Nucleus accumbens (tissue), 56 donors: Measurements from ENCODE around the gene ARMS2.

ENCODE experiments used
- DNase-seq, 56 donors: peaks; one replicate each; lab custom pipeline; 2025; lab: John Stamatoyannopoulos, UW

The ARMS2 gene

DNA sequence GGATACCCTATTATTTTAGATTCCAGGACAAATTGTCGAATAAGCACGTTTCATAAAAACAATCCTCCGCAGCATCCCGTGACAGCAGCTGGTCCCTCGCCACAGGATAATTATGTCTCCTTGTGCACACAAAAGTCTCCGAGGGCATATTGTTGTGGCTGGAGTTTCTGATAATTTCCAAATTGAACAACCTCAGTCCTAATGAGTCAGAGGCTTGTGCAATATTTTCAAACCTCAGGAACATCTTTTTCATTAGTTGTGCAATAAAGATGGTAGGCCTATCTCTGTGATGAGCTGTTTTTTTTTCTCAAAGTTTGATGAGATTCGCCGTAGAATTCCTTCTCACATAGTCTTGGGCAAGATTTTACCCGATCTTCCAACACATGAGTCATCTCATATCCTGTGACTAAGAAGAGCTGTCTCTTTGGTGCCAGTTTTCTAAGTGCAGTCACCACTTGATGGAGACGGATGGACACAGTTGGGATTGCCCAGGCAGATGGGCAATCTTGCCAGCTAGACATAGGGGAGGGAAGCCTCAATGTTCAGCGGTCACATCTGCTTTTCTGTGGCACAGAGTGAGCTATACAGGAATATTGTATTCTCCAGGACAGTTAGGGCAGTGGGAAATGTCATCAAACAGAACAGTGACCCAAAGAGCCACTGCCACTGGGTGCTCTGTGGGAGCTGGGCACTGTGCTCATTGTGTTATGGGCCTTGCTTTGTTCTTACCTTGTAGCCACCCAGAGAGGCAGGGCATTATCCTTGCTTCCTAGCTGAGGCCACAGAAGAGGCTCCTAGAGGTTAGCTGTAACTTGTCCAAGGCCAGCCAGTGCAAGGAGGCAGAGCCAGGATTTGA is 14.7 kb downstream of the ARMS2 start:
- peak in 7 of 56 donors; percentile 26 to 62 (median 35) for DNase-seq

DNA sequence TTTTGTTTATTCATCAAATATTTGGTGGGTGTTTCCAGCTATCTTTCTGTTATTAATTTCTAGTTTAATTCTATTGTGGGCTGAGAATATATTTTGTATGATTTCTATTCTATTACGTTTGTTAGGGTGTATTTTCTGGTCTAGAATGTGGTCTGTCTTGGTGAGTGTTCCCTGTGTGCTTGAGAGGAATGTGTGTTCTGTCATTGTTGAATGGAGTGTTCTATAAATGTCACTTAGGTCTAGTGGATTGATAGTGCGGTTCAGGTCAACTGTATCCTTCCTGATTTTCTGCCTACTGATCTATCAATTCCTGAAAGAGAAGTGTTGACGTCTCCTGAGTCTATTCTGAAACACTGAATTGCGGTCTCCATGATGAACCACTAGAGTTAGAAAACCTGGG is 15.4 kb downstream of the ARMS2 start:
- DNase-seq = no peak

DNA sequence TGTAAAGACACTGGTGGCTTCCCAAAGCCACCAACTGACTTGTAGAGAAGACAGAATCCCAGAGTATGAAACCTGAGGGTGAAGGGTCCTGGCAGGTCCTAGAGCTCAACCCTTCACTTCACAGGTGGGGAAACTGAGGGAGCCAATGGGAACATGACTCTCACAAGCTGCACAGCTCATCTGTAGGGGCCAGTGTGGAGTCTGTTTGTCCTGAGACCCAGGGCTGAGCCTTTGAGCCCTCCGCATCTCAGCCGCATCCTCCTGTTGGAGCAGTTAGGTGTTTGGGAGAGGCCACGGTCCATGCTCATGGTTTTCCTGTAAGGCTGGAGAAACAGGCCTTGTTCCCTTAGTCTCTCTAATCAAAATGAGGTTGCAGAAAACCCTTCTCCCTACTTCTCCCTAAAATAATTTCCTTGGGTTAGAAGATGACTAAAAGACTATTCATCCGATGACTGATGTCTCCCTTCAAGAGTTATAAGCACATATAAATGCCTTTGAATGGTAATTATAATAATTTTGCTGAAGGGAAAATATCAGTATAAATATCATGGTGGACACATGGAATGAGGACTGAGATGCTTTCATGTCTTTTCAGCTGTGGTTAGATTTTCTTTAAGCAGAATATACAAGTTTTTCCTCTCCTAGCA is 17.2 kb downstream of the ARMS2 start:
- DNase-seq = no peak

DNA sequence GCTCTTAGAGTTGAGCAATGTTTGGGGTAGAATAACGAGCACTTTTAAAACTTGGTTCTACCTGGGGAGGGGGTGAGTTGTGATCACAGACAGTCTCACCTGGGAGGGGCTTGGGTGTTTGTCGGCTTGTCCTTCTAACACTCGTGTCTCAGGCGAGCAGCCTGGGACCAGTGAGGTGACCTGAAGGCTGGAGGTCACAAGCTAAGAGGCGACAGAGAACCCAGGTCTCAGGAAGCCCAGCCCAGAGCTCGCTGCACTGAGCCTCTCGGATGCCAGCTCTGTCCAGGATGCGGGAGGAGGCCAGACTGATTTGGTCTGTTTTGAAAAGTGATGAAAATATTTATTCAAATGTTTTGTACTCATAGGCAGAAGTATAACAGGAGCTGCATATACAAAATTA is 18.7 kb downstream of the ARMS2 start:
- DNase-seq = no peak

DNA sequence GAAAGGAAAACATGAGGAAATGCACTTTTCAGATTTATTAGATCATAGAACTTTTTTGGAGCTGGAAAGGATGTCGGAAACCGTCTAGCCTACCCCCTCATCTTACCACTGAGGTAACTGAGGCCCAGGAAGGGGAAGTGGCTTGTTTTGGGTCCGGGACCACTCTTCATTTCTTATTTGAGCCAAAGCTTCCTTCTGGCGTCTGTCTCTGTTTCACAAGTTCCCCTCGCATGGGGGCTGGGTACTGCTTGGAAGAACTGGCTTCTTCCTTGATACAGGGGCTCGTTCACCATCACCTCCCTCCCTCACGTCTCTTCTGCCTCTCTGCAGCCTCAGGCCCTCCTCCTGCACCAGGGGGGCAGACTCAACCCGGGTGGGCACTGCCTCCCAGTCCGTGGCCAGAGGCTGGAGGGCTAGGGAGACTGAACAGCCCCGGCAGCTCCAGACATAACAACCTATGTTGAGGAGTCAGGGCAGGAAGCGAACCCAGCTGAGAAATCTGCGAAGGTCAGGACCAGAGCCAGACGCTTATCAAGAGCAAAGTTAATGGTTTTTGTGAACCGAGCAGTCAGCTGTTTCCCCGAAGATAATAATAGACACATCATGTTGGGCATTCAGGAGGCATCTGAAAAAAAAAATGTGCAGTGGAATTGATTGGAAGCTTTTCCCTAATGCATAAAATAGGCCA is 19.8 kb downstream of the ARMS2 start:
- DNase-seq = peak in 9 of 56 donors; percentile 25 to 68 (median 49)

DNA sequence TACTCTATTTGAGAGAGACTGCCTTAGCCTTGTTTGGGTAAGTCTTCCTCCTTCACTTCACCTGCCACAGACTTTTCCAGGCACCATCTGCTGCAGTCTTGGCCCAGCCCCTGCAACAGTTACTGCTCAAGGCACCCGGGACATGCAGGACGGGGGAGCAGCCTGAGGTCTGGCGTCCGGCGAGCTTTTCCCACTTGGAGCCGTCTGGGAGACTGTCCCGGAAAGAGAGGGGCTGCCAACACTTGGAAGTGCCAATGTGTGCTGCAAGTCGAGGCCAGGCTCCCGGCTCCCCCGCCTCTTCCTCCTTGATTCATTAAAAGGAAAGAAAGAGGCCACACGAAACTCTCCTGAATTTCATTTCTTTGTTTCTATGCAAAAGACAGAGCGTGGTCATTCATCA is 20.6 kb downstream of the ARMS2 start:
- DNase-seq = peak in 49 of 56 donors; percentile 37 to 87 (median 61)

DNA sequence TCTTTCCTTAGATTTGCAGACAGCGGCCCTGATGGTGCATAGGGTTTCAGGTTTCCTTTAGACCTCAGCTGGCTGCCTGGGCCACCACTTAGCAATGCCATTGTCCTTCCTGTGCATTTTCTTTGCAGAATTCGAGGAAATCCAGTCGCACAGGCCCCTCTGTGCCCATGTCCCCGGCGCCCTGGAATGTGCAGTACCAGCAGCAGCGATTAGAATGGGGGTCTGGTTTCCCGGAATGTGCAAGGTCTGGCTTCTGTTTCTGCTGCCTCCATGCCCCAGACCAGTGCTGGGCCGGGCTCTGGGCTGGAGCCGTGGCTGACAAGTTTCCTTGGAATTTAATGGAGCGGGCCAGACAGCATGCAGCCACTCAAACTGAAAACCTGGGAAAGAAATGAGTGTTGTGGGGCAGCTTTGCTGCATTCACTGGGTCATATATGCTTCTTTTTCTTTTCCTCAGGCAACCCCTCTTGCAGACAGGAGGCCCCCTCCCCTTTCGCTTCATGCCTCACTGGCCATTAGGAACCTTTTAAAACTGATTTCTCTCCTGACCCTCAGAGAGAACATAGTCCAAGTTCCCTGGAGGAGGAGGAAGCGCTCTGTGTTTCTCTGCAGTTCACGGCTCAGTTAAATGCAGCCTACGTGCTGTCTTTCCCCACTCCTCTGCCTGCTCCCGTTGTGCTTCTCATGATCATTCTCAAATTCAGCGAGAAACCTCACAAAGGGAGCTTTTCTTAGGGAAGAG is 21.3 kb downstream of the ARMS2 start:
- DNase-seq = peak in 3 of 56 donors; percentile 31 to 42 (median 32)

DNA sequence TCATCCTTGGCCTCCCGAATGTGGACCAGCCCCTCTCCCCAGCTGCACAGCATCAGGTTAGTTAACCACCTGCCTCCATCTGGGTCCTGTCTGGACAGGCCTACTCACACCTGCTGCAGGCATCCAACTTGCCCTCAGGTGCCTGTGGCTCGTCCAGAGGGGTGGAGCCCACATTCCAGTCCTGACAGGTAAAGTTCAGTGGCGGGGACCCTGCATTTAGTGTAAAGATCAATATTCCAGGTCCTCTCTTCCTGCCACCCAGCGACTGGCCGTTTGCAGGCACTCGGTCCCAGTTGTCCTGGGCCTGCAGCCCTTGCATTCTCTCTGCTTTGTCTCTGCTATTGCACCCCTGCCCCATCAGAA is 21.9 kb downstream of the ARMS2 start:
- DNase-seq = no peak

DNA sequence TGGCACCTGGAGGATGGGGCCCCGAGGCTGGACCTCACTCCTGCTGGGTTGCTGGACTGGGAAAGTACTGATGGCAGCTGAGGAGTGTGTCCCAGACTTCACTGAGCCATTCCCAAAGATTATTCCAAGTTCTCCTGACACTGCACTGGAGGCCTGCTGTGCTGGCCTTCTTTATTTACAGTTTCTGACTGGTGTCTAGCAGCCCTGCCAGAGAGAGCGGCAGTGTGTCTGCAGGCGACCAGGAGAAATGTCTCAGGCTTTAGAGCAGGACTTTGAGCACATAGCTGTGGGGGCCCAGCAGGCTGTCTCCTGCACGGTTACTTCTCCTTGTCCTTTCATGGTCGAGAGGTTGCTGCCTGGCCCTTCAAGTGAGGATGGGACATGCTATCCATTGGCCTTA is 23.0 kb downstream of the ARMS2 start:
- no peak for DNase-seq

DNA sequence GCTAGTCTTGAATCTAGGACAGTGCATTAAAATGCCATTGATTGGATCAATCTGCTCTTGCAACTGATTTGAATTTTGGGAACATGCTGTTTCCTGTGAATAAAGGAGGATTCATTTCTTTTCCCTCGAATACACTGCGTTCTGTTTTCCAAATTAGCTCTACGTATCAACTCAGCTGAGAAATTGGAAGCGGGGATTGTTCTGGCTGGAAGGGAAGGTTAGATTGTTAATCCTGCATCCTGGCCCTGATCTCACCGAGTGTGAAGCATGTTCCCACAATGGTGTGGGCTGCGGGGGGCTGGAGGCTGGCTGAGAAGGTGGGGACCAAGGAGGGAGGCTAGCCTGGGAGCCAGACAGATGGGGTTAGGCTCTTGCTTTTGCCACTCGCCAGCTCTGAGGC is 24.5 kb downstream of the ARMS2 start:
- DNase-seq = peak in 36 of 56 donors; percentile 26 to 77 (median 49)

DNA sequence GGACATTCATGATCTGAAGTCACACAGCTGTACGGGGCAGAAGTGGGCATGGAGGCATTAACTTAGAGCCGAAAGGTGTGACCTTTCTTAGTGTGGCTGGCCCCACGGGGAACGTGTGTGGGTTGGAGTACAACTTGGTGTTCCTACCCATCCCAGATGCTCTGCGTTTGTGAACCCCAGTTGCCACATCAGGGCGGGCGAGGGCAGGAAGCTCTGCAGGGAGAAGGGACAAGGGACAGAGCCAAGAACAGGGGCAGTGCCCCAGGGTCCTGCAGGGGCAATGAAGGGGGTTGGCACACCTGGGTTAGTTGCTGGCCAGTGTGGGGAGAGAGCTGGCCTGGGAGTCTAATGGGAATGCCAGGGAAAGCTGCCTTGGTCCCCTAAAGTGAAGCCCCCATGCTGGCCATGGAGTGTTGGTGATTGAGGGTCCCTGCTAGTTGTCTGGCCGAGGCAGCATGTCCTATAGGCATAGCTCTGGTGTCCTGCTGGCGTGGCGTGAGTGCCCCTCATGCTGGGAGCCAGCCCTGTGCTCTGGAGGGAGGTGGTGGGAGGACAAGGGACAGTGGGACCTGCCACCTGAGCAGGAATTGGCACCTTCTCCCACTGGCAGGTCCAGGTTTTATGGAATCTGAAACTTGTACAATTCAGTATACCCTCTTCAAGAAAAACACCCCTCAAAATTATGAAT is 25.8 kb downstream of the ARMS2 start:
- DNase-seq = no peak

DNA sequence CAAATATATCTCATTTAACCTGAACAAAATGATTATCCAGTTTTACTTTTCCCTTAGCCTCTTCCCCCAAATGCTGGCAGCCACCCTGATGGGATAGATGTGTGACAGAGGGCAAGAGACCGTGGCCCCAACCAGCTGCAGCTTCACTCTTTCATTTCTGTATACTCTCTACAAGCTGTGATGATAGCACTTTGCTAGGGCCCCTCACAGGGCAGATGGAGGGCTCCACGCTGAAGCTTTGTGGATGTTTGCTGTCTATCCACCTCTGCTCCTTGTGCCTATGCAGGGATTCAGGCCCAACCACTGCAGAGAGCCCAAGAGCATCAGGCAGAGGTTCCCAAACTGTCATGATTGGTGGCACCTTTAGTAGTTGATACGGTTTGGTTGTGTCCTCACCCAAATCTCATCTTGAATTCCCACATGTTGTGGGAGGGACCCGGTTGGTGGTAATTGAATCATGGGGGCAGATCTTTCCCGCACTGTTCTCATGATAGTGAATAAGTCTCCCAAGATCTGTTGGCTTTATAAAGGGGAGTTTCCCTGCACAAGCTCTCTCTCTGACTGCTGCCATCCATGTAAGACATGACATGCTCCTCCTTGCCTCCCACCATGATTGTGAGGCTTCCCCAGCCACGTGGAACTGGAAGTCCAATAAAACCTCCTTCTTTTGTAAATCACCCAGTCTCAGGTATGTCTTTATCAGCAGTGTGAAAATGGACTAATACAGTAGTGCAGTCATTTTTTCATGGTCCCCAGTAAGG is 27.0 kb downstream of the ARMS2 start:
- no peak for DNase-seq

DNA sequence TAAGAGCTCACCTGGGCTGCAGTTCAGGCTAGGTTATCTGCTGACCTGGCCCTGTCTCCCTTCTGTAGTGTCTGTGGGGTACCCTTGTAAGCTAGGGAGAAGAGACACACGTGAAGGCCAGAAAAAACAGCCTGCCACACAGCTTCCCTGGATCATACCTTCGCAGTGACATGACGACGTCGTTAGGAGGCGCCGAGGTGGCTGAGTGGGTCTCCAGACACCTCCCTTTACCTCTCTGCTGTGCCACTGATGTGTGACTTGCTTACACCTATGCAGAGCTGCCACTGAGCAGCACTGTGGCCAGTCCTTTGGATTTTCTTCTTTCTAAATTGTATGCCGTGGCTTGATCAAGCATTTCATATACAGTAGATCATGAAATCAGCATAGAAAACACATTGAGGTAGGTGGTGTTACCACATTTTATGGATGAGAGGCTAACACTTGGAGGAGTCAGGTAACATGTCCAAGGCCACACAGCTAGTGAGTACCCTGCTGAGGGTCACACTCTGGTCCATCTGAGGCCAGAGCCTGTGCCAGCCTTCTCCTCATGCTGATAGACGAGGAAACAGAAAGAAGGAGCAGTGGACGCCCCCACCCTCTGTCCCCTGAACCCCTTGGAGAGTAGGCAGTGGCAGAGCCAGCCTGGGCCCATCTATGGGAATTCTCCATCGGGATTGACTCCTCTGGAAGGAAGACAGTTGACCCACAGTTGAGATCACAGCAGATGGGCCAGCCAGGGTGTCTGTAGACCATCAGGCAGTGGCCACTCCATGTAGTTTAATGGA is 30.0 kb downstream of the ARMS2 start:
- DNase-seq = no peak

DNA sequence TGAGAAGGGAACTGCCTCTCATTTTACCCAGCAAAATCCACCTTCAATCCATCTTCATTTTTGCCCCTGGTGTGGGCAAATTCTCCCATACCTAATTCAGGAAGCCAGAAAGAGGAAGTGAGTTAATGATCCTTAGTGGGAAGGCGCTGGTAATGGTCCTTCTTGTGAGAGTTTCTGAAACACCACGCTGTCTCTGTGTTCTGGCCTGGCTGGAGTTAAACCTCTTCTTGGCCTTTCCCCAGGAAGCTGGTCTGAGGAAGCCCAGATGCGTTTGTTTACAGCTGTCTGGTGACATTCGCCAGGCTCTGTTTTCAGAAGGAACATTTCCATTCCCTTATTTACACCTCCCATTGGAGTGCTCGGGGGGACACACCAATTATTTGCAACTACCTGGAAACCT is 31.2 kb downstream of the ARMS2 start:
- peak in 27 of 56 donors; percentile 13 to 64 (median 41) for DNase-seq

DNA sequence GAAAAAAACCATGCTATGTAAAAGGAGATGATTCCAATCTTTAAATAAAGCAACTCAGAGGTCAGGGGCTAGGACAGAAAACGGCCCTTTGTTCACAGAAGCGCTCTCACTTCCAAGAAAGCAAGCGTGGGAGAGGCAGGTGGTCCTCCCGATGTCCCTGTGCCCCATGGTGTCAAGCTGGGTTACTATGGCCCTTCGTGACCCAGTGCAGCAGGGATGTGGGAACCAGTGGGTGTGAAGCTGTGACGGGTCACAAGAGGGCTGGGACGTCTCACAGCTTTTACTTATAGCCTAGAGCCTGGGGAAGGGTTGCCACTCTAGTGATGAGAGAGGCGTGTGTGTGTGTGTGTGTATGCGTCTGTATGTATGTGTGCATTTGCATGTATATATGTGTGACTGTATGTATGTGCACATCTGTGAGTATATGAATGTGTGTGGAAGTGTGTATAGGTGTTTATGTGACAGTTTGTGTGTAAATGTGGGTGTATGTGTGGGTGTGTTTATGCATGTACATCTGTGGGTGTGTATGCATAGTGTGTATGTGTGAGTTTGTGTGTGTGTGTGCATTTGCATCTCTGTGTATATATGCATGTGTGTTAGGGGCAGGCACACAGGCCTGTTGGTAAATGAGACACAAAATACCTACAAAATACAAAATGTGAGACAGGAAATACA is 32.1 kb downstream of the ARMS2 start:
- no peak for DNase-seq

DNA sequence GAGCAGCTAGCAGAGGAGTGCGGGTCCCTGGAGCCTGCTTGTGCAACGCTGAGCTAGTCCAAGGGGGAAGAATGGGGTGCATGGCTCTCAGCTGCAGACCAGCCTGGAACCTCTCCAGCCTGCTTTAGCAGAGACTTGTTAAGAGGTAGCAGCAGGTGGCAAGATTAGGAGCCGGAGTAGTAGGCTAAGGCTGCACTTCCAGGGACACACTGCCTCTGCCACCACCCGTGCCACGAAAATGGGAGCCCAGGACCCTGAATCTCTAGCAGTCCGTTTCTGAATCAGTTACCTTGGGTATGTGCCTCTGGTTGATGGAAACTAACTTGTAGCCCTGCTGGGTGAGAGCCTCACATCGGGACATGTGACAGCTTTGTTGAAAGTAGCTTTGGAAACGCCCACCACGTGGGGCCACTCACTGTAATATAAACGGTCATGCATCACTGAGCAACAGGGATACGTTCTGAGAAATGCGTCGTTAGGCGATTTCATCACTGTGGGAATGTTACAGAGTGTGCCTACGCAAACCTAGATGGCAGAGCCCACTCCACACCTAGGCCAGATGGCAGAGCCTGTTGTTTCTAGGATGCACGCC is 32.8 kb downstream of the ARMS2 start:
- DNase-seq = peak in 7 of 56 donors; percentile 18 to 58 (median 35)

DNA sequence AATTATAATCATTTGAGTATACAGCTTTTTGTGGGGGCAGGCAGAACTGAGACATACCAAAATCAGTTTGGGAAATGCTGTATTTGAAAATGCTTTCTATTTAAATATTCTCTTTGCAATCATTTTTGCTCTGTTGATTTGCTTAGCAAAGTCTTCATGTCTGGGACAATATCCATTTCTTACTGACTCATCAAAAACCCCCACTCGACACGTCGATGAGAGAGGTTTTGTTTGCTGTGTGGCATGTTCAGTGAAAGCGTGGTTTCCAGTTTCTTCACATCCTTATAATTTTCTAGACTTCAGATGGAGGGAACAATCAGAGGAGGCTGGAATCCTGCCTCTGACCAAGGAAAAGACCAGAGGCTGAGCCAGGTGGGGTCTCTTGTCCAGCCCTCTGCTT is 35.8 kb downstream of the ARMS2 start:
- peak in 1 of 56 donors; percentile 21 for DNase-seq
